Activated CD4-positive, alpha-beta T cell treated with anti-CD3 and anti-CD28 coated beads, Interleukin-2, Interleukin-6, amounts not matched to agents 100 ng/mL and 50 ng/mL, durations not matched to agents 16 hours and 8 hours (primary cell): ENCODE results near the gene NEK1.
"Not testable (repeated sequence)": the region's sequence is repeated elsewhere in the genome, so short reads cannot be mapped to it uniquely, and the experiment has no call there.

Experiments used
- DNase-seq: peaks from one replicate; pipeline ENCODE4 v3.0.0-alpha.2; 2020

The NEK1 gene

DNA sequence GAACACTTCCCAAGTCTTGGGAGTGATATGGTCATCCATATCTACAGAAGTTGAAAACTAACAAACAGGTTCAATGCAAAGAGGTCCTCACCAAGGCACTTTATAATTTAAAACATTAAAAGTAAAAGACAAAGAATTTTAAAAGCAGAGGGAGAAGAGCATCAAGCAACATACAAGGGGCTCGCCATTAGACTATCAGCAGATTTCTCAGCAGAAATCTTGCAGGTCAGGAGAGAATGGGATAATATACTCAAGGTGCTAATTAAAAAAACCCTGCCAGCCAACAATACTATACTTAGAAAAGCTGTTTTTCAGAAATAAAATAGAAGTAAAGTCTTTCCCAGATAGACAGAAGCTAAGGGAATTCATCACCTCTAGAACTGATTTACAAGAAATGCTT lies 121.2 kb downstream of the NEK1 start:
- DNase-seq, result no peak

DNA sequence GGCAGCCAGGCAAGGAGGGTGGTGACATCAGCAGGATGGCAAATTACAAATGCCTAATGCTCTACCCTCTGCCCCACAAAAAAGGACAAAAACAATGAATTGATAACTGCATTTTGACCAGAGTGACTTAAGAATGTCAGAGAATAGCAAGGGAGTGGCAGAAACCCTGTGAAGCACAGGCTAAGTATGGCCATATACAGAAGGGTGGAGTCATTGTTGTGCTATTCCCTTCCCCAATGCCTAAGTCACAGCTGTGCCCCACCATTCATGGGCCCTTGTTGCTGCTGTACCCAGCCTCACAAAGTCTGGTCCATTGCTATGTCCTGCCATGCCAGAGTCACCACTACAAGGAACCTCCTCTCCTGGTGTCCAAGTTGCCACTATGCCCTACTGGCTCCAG lies 123.1 kb downstream of the NEK1 start:
- no peak for DNase-seq

DNA sequence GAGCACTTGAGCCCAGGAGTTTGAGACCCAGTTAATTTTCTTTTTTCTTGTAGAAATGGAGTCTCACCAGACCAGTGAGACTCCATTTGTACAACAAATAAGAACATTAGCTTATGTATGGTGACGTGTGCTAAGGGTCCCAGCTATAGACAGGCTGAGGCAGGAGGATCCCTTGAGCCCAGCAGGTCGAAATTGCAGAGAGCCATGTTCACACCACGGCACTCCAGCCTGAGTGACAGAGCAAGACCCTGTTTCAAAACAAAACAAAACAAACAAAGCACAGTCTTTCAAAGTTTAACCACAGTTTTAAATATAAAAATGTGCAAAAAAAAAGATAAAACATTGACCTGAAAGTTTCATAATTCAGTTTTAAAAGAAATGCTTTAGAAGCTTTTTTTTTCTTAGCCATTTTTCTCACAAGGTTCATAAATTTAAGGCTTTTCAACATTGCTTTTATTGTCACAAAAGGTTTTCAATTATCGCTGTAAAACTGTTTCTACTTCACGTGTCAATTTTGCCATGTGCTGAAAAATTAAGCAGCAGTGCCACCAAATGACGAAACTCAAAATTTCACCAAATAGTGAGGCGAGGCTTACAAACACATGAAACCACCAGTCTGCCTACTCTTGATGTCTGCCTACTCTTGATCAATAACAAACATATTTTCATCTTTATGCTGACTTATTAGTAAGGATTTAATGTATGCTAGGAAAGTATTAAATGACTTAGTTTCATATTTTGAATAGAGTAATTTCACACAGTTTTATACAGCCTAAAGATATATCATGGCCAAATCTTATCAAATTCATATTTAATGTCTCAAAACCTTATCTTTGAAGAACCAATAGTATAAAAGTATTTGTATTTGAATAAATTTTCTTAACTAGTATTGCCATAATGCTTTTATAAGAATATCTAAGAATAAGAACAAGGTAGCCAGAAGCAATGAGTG lies 126.3 kb downstream of the NEK1 start:
- peak; percentile 52 for DNase-seq

DNA sequence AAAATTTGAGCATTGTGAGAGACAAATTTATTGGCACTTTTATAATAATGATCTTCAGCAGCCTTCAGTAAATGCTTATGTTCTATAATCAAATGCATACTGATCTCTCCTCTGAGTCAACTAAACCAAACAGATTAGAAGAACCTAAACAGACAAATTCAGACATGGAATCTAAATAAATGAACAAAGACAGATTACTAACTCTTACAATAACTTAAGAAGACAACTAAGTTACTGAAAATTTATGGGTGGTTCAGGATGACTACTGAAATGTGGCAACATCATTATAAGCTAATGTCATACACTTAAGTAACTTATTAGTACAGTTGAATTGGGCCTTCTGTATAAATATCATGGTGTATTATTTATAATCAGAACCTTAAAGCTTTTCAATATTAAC lies 127.3 kb downstream of the NEK1 start:
- no peak for DNase-seq

DNA sequence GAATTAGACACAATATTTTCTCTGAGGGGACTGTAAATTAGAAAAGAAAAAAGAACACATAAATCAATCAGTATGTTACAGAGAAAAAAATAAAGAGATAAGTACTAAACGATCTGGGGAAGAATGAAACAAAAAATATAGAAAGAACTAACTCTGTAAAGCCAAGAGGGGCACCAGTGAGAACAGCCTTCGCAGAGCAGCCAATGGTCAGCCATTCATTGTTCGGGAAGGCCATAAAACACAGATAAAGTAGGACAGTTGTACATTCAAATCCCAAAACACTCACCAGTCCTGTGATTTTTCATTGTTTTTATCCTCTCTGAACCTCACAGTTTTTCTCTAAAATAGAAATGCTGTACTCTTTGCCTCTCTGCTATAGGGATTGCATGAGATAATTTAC lies 127.9 kb downstream of the NEK1 start:
- DNase-seq, result no peak

DNA sequence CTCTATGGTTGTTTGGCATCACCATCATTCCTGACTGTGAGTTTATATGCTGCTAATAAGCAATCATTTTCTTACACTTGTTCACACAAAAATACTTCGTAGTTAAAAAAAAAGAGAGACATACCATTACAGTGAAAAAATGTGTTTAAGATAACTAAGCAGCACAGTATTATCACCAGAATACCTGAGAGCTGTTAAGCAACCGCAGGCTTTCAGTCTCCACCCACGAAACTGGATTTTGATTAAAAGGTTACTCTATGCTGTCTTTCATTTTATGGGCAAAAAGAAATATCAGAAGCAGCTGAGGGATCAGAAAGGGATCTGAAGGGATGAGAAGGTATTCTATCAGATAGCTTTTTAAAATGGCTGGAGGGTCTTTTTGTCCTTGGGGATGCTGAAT lies 148.3 kb downstream of the NEK1 start:
- no peak for DNase-seq

DNA sequence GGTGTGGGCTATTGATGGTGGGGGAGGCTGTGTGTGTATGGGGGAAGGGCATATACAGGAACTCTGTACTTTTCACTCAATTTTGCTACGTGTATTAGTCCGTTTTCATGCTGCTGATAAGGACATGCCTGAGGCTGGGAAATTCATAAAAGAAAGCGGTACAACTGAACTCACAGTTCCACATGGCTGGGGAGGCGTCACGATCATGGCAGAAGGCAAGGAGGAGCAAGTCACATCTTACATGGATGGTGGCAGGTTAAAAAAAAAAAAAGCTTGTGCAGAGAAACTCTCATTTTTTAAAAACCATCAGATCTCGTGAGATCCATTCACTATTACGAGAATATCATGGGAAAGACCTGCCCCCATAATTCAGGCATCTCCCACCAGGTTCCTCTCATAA lies 152.3 kb downstream of the NEK1 start:
- no peak for DNase-seq

DNA sequence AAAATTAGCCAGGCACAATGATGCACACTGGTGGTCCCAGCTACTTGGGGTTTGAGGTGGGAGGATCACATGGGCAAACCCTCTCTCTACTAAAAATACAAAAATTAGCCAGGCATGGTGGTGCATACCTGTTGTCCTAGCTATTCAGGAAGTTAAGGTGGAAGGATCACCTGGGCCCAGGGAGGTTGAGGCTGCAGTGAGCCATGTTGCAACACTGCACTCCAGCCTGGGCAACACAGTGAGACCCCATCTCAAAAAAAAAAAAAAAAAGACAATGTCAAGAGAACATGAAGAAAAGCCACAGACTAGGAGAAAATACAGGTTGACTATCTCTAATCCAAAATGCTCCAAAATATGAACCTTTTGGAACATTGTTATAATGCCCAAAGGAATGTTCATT lies 153.8 kb downstream of the NEK1 start:
- no peak for DNase-seq

DNA sequence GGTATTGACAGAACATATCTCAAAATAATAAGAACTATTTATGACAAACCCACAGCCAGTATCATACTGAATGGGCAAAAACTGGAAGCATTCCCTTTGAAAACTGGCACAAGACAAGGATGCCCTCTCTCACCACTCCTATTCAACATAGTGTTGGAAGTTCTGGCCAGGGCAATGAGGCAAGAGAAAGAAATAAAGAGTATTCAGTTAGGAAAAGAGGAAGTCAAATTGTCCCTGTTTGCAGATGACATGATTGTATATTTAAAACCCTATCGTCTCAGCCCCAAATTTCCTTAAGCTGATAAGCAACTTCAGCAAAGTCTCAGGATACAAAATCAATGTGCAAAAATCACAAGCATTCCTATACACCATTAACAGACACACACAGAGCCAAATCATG lies 159.7 kb downstream of the NEK1 start:
- not testable (repeated sequence) for DNase-seq

DNA sequence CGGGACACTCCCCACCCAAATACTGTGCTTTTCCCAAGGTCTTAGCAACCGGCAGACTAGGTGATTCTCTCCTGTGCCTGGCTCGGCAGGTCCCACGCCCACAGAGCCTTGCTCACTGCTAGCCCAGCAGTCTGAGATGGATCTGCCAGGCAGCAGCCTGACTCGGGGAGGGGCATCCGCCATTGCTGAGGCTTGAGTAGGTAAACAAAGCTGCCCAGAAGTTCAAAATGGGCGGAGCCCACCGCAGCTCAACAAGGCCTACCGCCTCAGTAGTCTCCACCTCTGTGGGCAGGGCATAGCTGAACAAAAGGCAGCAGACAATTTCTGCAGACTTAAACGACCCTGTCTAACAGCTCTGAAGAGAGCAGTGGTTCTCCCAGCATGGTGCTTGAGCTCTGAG lies 163.4 kb downstream of the NEK1 start:
- DNase-seq, result not testable (repeated sequence)

DNA sequence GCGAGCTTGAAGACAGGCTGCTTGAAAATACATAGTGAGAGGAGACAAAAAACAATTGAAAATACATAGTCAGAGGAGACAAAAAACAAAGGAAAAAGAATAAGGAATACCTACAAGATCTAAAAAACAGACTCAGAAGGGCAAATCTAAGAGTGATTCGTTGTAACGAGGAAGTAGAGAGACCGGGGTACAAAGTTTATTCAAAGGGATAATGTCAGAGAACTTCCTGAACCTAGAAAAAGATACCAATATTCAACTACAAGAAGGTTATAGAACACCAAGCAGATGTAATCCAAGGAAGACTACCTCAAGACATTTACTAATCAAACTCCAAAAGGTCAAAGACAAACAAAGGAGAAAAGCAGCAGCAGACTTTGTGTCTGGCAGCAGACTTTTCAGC lies 165.6 kb downstream of the NEK1 start:
- DNase-seq, result no peak

DNA sequence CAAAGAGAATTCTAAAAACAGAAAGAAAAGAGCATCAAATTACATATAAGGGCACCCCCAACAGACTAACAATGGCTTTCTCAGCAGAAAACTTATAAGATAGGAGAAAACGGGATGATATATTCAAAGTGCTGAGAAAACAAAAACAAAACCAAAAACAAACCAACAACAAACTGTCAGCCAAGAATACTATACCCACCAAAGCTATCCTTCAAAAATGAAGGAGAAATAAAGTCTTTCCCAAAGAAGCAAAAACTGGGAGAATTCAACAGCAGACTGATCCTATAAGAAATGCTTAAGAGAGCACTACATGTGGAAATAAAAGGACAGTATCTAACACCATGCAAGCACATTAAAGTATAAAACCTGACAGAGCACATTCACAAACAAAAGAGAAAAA lies 168.6 kb downstream of the NEK1 start:
- DNase-seq, result no peak

DNA sequence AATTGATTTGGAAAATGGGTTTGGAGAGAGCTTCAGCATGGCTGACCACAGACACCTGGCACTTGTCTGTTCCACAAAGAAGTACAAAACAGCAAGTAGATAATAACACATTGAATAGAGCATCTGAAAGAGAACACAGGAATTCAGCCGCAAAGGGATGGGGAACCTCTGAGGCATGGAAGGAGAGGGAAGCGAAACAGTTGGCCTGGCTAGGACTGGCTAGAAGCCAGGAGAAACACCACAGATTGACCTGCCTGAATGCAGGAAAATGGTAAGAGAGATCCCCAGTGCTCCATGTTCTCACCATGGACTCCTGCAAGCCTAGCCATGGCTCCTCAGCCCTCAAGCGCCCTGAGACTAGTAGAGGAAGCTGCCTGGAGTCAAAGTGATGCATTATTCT lies 171.9 kb downstream of the NEK1 start:
- DNase-seq, result no peak

DNA sequence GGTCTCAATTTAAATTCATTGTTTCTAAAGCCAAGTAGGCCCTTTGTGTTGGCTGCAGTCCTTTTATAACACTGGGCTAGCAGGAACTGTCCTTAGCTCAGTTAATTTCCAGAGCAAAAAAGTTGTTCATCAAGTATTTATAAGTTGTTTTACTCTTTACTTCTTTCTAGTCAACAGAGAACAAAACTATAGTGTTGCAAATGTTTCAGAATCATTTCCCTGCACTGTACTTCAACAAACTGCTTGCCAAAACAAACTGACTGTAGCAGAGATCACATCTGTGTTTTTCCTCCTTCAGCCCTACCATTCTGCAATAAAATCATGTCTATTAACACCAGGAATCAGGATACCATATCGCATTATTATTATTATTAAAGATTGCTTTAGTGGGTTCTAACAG lies 173.1 kb downstream of the NEK1 start:
- DNase-seq, result no peak

DNA sequence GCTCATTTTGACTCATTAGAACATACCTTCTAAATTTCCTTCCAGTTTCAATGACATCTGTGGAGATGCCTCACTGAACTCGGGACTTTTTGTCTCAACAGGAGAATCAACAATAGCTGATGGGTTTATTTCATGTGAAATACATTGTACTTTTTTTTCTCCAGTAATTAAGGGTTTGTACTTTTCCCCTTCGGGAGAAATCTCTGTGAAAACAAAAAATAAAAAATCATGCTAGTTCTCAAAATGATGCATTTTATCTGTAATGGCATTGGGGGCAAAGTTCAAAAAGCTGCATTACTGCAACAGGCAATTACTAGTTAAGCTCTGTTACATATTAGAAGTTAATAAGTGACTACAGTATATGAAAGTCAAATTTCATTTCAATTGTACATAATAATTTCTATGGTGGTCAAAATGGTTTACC lies 174.3 kb downstream of the NEK1 start:
- DNase-seq, result no peak

DNA sequence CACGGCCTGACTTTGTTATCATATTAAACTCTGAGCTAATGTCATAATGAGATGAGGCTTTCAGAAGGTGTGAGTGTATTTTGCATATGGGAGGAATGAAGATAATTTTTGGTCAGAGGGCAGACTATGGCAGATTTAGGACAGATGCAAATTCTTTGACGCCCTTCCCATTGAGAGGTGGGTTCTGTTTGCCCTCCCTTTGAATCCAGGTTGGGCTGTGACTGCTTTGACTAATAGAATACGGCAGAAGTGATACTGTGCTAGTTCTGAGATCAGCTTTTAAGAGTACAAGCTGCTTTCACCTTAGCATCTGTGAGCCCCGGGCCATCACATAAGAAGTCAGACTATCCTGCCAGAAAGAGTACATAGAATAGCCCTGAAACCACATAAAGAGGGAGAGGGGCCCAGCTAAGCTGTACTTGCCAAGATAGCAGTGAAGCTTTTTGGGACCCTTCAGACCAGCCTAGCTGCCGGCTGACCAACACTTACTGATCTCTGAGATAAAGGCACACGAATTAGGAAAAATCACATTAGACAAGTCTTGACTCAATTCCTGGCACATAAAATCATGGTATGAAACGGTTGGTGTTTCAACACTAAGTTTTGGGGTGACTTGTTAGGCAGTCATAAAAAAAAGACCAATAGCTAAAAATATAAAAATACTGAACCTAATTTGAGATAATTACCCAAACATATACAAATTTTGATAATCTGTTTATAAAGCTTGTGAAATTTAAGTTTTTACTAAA lies 174.9 kb downstream of the NEK1 start:
- no peak for DNase-seq

DNA sequence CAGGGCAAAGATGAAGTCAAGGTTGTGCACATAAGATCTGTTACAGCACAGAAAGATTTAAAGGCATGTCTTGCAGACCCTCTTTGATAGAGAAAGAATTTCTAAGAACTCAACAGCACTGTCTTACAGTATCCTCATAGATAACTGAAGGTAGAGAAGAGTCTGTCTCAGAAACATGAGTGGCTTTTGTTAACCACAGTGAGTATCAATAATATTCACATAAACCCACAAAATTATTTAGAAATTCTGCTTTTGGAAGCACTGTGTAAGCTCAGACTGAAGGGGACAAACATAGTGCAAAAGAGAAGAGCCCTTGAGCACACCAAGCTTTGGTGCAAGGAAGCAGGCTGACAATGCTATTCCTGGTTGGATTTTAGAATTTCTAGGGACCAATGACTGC lies 175.6 kb downstream of the NEK1 start:
- DNase-seq, result no peak

DNA sequence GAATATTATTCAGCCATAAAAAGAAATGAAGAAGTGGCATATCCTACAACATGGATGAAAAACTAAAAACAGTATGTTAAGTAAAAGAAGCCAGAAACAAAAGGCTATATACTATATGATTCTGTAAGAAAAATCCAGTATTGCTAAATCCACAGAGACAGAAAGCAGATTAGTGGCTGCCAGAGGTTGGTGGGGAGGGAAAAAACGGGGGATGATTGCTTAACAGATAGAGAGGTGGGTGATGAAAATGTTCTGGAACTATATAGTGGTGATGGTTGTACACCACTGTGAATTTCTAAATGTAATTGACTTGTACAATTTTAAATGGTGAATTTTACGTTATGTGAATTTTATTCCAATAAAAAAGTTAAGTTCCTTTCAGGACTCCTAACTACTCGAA lies 184.0 kb downstream of the NEK1 start:
- no peak for DNase-seq

DNA sequence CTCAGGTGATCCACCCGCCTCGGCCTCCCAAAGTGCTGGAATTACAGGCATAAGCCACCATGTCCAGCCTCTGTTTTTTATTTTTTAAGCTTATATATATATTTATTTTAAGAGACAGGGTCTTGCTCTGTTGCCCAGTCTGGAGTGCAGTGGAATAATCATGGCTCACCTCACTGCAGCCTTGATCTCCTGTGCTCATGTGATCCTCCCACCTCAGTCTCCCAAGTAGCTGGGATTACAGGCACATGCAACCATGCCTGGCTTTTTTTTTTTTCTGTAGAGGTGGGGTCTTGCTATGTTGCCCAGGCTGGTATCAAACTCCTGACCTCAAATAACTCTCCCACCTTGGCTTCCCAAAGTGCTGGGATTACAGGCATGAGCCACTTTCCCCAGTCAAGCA lies 184.7 kb downstream of the NEK1 start:
- not testable (repeated sequence) for DNase-seq

DNA sequence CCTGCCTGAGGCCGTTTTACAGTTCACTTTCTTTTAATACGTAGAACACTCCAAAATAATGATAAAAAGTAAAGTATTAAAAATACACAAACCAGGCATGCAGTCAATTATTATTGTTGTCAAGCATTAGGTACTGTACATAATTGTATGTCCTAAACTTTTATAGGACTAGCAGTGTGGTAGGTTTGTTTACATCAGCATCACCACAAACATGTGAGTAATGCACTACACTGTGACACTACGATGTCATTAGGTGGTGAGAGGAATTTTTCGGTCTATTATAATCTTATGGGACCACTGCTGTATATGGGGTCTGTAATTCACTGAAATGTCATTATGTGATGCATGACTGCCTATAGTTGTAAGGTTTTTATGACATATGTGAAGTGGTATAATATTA lies 192.1 kb downstream of the NEK1 start:
- DNase-seq, result no peak

DNA sequence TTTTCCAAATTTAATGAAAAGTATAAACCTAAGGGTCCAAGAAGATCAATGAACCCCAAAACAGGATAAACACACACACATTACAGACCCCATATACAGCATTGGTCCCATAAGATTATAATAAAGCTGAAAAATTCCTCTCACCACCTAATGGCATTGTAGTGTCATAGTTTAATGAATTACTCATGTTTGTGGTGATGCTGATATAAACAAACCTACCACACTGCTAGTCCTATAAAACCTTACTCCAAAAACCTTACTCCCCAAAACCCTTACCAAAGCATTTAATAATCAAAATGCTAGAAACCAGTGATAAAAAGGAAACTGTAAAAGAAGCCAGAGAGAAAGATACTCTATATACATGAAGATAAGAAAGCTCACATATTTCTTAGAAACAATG lies 193.5 kb downstream of the NEK1 start:
- no peak for DNase-seq

DNA sequence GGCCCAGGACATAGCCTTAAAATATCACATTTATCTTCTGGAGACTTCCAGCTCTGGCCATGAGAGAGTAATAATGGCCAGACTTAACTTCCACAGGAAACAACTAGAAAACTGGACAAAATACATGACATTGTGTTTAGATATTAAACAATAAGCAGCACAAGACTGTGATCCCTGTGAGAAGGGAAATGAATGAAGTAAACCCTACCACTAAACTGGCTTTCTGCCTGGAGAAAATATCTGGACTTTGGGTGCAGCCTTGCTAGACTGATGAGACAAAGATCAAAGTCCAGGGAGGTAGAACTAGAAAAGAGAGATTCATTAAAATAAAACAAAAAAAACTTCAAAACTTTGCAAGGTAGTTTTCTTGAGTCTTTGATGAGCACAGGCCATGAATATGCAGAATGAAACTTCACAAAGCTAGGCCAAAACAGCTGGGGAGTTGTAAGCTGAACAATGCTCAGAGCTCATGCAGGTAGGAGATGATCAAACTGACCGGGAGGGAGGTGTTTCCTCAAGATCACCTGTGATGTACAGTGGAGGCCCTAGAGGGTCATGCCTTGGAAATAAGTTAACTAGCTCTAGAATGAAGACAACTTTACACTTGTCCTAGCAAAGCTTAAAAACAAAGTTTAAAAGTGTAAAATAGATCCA lies 194.6 kb downstream of the NEK1 start:
- no peak for DNase-seq

DNA sequence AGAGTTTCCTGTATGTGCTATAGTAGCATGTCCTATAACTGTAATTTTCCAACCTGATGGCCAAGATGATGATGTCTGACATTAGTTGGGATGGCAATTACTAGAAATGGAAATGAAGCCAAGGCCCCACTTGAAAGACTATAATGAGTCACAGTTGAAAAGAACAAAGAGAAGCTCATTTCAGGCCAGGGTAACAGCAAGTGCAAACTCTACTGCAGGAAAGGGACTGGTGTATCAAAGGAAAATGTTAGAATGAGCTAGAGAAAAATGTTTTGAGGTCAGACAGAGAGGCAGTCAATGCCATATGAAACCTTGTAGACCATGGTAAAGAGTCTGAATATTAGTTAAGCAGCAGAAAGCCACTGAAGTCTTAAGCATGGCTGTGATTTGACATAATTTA lies 195.4 kb downstream of the NEK1 start:
- DNase-seq, result peak; percentile 54

DNA sequence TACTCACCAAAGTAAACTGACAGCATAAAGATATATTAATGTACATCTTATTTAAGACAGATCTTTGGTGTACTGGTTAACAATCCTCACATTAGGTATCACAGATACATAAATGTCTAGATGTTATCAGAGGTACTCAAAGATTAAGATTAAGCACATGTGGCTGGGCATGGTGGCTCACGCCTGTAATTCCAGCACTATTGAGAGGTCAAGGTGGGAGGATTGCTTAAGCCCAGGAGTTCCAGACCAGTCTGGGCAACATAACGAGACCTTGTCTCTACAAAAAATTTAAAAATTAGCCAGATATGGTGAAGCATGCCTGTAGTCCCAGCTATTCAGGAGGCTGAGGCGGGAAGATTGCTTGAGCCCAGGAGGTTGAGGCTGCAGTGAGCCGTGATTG lies 195.9 kb downstream of the NEK1 start:
- DNase-seq, result no peak
